ENCODE measurements around the gene PKIG. TPM values are rescaled to one million over a fixed set of nuclear protein-coding genes. Genes with fewer than 3 reads are reported as not detected.

PKIG gene
- polyA plus RNA-seq, 1 donor (not counting 4 experiments of a cell fraction or from before 2014, with no cell fraction given), result 6.6 TPM

GRCh38 chr20:44648068-44648467 is 65.7 kb downstream of the PKIG start:
- dilution Hi-C loops (cut with MboI; ENCODE audit: extremely low pct_ligation_motif_present, low sequenced_read_pairs), result no loop called here
- H2AFZ ChIP-seq (ENCODE audit: control insufficient read depth, low read length), result no peak overlapping the region
- TF ChIP-seq EZH2 (IDR thresholded peaks at IDR 0.05; ENCODE audit: low read length) (no peak), CTCF (optimal IDR thresholded peaks at IDR 0.05 in 1 of 3, IDR thresholded peaks at IDR 0.05 in 1 of 3, conservative IDR thresholded peaks at IDR 0.05 in 1 of 3; ENCODE audit: extremely low read depth in 1 of 3, insufficient read depth in 2 of 3, low read length in 3 of 3) (no peak)
- no peak overlapping the region for H3K9ac ChIP-seq (ENCODE audit: control insufficient read depth, extremely low read depth, insufficient read depth, low read length)
- H3K9me1 ChIP-seq (ENCODE audit: control insufficient read depth, extremely low read depth, insufficient read depth, low read length), result peaks cover 6% of the 10 kb centered on the region
- no peak for FAIRE-seq
- peaks cover 0 to 1% of the 10 kb centered on the region in 2 experiments for H3K36me3 ChIP-seq (ENCODE audit: control insufficient read depth in 2 of 2, extremely low read depth in 1 of 2, insufficient read depth in 2 of 2, low read length in 2 of 2)
- no peaks in the 10 kb centered on the region for H4K20me1 ChIP-seq (ENCODE audit: control insufficient read depth, extremely low read depth, insufficient read depth, low read length)
- H3K9me3 ChIP-seq (ENCODE audit: control insufficient read depth, low read depth, low read length), result no peaks in the 10 kb centered on the region
- H3K4me2 ChIP-seq (ENCODE audit: control insufficient read depth, extremely low read depth, insufficient read depth, low read depth, low read length), result no peak overlapping the region
- H3K79me2 ChIP-seq (ENCODE audit: control insufficient read depth, insufficient read depth, low read length), result no peaks in the 10 kb centered on the region
- H3K27ac ChIP-seq (ENCODE audit: control insufficient read depth, insufficient read depth, low read length), result no peak overlapping the region
- H3K4me3 ChIP-seq (ENCODE audit: control insufficient read depth in 2 of 3, extremely low read depth in 1 of 3, insufficient read depth in 2 of 3, low read depth in 1 of 3, low read length in 3 of 3), result no peak overlapping the region
- no peaks in the 10 kb centered on the region for H3K27me3 ChIP-seq (ENCODE audit: control insufficient read depth, extremely low read depth, insufficient read depth, low read length)
- no peak for DNase-seq (ENCODE audit: low read depth, low spot score)
- peaks cover 34% of the 10 kb centered on the region for H3K4me1 ChIP-seq (ENCODE audit: control insufficient read depth, extremely low read depth, insufficient read depth, low read length)

- H3K9me3 ChIP-seq (ENCODE audit: control insufficient read depth, low read depth, low read length), result no peaks in the 10 kb centered on the region
- peaks cover 0 to 1% of the 10 kb centered on the region in 2 experiments for H3K36me3 ChIP-seq (ENCODE audit: control insufficient read depth in 2 of 2, extremely low read depth in 1 of 2, insufficient read depth in 2 of 2, low read length in 2 of 2)
- DNase-seq (ENCODE audit: low read depth, low spot score) (no peak), FAIRE-seq (no peak)
- TF ChIP-seq CTCF (optimal IDR thresholded peaks at IDR 0.05 in 1 of 3, IDR thresholded peaks at IDR 0.05 in 1 of 3, conservative IDR thresholded peaks at IDR 0.05 in 1 of 3; ENCODE audit: extremely low read depth in 1 of 3, insufficient read depth in 2 of 3, low read length in 3 of 3), result no peak
- no peak for TF ChIP-seq EZH2 (IDR thresholded peaks at IDR 0.05; ENCODE audit: low read length)
- peaks cover 29% of the 10 kb centered on the region for H3K4me1 ChIP-seq (ENCODE audit: control insufficient read depth, extremely low read depth, insufficient read depth, low read length)
- H3K79me2 ChIP-seq (ENCODE audit: control insufficient read depth, insufficient read depth, low read length), result no peaks in the 10 kb centered on the region
- dilution Hi-C loops (cut with MboI; ENCODE audit: extremely low pct_ligation_motif_present, low sequenced_read_pairs), result no loop called here
- no peak overlapping the region for H3K4me2 ChIP-seq (ENCODE audit: control insufficient read depth, extremely low read depth, insufficient read depth, low read depth, low read length)
- no peaks in the 10 kb centered on the region for H4K20me1 ChIP-seq (ENCODE audit: control insufficient read depth, extremely low read depth, insufficient read depth, low read length)
- H3K27ac ChIP-seq (ENCODE audit: control insufficient read depth, insufficient read depth, low read length), result no peak overlapping the region
- no peak overlapping the region for H3K9ac ChIP-seq (ENCODE audit: control insufficient read depth, extremely low read depth, insufficient read depth, low read length)
- H3K27me3 ChIP-seq (ENCODE audit: control insufficient read depth, extremely low read depth, insufficient read depth, low read length), result peaks cover 1% of the 10 kb centered on the region
- peaks cover 6% of the 10 kb centered on the region for H3K9me1 ChIP-seq (ENCODE audit: control insufficient read depth, extremely low read depth, insufficient read depth, low read length)
- H2AFZ ChIP-seq (ENCODE audit: control insufficient read depth, low read length), result no peak overlapping the region
- H3K4me3 ChIP-seq (ENCODE audit: control insufficient read depth in 2 of 3, extremely low read depth in 1 of 3, insufficient read depth in 2 of 3, low read depth in 1 of 3, low read length in 3 of 3), result no peak overlapping the region
Measured at GRCh38 chr20:44648579-44648978, 66.2 kb downstream of the PKIG start.
